ENCODE results near the gene FARS2. TPM values are rescaled to one million over a fixed set of nuclear protein-coding genes. Genes with fewer than 3 reads are reported as not detected.
"Not testable (repeated sequence)": the region's sequence is repeated elsewhere in the genome, so short reads cannot be mapped to it uniquely, and the experiment has no call there.

The FARS2 gene
- total RNA-seq, 1 donor from 2014 or later = 27.4 TPM

DNA sequence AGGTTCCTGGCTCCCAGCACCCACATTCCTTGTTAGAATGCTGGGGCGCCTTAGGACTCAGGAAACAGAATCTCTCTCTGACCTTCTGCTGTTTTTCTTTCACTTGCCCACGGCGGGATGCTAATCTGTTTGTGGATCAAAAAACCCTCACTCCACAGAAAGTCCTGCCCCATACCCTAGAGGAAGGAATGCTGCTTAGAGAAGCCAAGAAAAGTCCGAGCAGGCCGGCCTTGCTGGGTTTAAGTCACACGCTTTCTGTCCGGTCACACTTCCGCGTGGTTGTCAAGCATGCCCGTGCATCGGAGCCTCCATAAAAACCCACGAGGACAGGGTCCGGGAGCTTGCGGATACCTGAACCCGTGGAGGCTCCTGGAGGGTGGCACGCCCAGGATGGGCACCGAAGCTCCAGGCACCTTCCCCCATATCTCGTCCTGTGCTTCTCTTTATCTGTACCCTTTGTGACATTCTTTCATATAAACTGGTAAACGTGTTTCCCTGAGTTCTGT, 522.3 kb downstream of the FARS2 start:
- no peak for DNase-seq (ENCODE audit: low spot score)

DNA sequence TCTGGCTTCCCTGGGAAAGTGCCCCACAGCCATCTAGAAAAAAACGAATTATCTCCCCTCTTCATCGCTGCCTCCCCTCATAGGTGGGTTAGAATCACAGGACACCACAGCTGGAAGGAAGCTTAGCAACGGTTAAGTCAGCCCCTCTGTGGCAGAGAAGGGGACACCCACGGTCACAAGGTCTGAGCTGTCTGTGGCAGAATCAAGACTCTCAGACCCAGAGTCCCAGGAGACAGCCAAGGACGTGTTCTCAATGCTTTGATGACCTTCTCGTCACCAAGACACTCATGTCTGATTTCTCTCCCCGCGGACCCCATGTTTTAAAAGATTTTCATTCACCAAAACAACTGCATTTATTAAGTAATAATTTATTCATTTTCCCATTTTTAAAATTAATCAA, 523.9 kb downstream of the FARS2 start:
- no peak for DNase-seq (ENCODE audit: low spot score)

DNA sequence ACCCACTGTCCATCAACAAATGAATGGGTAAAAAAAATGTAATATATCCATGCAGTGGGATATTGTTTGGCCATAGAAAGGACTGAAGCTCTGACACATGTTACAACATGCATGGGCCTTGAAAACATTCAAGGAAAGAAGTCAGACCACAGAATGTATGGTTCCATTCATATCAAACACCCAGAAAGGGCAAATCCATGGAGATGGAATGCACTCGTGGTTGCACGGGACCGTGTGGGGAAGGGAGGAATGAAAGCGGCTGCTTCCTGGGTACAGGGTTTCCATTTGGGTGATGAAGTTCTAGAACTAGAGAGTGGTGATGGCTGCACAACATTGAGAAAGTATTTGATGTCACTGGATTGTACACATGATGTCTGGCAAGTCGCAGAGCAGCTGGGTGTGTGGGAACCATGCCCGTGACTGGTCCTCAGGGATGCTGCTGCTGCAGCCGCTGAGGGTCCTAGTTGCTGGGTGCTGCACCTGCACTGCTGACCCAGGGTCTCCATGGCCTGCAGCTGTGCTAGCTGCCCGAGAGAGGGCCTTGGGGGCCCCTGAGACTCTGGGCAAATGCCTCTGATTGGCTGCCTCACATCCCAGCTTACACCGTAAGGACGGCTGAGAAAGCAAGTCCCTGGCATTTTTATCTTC, 525.1 kb downstream of the FARS2 start:
- DNase-seq (ENCODE audit: low spot score) = no peak

DNA sequence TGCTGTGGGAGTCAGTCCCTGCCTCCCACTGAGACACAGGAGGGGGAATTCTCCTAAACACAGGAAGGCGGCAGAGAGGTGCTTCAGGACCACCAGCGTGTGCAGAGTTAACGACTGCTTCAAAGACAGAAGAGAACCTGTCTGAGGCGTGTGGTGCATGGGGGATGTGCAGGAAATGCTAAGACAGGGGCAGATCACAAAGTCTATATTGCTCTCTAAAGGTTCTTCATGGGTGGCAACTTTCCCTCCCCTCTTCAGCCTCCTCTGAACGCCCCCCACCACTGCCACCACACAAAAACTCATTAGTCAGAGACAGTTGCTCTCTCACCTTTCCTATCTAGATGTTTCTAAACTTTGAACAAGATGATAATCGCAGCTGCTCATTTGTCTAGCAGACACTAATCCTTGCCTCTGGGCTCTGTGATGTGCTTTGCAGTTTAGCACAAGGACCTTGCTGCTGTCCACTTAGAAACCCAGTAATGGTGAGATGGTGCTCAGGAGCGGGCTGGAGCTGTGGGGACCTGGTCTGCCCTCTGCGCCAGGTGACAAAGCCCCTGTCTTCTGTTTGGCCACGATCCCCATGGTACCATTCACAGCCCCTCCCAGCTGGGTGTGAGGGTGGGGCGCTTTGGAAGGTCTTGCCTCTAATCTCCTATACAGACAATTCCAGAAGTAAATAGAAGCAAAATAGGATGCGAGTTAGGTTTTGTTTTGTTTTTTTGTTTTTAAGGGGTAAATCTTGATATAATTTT, 525.8 kb downstream of the FARS2 start:
- no peak for DNase-seq (ENCODE audit: low spot score)

DNA sequence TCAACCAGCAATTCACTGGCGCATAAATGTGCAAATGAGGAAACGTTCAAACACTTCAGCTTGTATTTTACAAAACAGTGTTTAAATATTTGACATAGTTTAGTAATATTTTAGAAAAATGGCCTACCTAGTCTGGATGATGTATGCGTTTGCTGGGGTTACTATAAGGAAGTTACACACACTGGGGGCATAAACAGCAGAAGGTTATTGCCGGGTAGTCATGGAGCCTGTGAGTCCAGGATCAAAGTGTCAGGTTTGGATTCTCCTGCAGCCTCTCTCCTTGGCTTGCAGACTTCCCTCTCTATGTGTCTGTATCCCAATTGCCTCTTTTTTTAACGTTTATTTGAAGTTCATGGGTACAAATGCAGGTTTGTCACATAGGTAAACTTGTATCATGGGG, 528.1 kb downstream of the FARS2 start:
- not testable (repeated sequence) for DNase-seq (ENCODE audit: low spot score)

DNA sequence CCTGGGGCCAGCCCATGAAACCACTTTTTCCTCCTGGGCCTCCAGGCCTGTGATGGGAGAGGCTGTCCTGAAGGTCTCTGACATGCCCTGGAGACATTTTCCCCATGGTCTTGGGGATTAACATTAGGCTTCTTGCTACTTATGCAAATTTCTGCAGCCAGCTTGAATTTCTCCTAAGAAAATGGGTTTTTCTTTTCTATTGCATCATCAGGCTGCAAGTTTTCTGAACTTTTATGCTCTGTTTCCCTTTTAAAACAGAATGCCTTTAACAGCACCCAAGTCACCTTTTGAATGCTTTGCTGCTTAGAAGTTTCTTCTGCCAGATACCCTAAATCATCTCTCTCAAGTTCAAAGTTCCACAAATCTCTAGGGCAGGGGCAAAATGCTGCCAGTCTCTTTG, 535.2 kb downstream of the FARS2 start:
- DNase-seq (ENCODE audit: low spot score) = not testable (repeated sequence)

DNA sequence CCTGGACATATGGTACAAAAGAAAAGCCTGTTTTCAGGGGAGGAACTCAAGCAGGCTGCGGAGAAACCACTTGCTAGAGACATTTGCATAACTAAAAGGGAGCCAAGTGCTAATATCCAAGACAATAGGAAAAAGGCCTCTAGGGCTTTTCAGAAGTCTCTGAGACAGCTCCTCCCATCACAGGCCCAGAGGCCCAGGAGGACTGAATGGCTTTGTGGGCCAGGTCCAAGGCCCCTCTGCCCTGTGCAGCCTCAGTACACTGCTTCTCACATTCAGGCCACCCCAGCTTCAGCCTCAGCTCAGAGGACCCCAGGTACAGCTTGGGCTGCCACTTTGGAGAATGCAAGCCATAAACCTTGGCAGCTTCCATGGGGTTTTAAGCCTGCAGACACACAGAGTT, 545.1 kb downstream of the FARS2 start:
- DNase-seq (ENCODE audit: low spot score) = not testable (repeated sequence)

DNA sequence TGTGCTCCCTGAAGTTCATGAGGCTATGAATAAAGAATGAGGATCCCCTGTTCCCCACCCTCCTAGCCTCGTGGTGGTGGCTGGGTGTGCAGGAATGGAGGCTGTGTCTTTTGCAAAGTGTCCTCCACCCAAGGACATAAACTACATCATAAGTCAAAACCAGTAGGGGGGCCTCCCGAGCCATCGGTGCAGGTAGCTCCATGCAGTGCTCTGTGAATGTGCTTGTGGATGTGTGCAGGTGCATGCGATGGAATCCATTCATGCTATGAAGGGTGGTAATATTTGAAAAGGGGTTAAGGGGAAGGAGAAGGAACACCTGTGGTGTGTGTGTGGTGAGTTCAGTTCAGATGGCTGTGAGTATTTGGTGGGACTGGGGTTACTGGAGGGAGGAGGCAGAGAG, 548.1 kb downstream of the FARS2 start:
- no peak for DNase-seq (ENCODE audit: low spot score)

DNA sequence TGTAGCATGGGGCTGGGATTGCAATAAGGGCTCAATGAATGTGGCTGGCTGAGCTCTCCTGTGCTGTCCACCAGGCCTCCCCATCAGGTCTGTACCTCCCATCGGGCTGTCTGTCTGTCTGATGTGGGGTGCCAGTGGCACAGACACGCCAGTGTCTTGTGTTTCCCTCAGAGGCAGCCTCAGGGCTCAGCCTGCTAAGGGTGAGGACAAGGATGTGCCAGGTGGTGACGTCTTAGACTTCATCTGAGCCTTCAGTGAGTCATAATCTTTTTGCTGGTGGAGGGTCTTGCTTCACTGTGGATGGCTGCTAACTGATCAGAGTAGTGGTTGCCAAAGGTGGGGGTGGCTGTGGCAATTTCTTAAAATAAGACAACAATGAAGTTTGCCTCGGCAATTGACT, 550.7 kb downstream of the FARS2 start:
- no peak for DNase-seq (ENCODE audit: low spot score)

DNA sequence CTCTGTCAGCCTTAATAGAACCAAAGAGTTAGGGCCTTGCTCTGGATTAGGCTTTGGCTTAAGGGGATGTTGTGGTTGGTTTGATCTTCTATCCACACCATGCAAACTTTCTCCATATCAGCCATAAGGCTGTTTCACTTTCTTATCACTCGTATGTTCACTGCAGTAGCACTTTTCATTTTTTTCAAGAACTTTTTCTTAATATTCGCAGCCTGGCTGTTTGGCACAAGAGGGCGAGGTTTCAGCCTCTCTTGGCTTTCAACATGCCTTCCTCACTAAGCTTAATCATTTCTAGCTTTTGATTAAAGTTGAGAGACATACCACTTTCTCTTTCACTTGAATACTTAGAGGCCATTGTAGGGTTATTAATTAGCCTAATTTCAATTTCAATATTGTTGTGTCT, 552.3 kb downstream of the FARS2 start:
- DNase-seq (ENCODE audit: low spot score) = no peak

DNA sequence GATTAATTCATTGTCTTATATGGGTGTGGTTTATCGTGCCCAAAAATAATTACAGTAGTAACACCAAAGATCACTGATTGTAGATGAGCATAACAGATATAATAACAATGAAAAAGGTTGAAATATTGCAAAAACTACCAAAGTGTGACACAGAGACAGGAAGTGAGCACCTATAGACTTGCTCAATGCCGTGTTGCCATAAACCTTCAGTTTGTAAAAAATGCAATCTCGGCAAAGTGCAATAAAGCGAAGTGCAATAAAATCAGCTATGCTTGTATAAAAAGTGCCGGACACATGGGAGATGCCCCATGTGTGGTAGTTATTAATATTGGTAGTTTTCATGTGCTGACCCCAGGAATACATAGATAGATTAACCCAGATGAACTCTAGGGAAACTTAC, 552.8 kb downstream of the FARS2 start:
- no peak for DNase-seq (ENCODE audit: low spot score)

DNA sequence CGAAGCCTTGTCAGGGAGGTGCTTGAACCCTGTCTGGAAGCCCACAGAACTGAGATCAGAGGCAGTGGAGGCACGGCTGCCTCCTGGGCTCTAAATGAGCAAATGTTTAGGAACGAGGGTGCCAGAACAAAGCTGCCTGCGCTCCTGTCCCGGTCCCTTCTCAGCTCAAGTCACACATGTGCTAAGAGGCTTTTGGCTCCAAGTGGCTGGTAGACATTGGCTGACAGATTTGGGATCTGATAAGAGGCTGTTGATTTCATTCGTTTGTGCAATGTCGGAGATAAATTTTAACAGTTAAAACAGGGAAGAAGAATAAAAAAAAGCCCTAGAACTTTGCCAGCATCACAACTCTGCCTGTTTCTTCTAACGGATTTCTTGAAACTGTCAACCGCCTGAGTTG, 553.6 kb downstream of the FARS2 start:
- no peak for DNase-seq (ENCODE audit: low spot score)

DNA sequence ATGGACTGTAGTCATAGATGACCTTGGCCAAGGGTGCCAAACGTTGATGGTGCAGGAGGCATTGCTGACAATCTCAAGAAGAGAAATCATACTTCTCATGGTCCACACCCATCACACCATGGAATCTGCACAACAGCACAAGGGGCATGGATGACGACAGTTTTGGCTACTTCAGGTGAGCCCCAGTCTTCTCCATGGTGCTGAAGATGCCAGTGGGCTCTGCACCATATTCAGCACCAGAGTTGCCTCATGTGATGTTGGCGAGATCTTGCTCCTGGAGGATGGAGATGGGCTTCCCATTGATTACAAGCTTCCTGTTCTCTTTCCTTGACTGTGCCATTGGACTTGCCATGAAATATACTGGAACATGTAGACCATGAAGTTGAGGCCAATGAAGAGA, 556.6 kb downstream of the FARS2 start:
- DNase-seq (ENCODE audit: low spot score) = no peak

DNA sequence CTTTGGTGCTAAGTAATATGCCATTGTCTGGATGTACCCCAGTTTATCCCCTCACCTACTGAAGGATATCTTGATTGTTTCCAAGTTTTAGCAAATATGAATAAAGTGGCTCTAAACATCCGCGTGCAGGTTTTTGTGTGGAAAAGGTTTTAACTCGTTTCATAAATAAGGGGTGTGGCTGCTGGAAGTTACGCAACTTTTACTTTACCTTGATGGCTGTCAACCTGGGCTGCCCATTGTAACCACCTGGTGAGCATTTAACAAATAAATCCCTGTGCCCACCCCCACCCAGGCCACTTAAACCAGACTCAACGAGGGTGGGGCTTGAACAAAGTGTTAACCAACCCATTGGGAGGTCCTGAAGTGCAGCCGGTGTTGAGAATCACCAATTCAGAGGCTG, 557.6 kb downstream of the FARS2 start:
- no peak for DNase-seq (ENCODE audit: low spot score)

Other genes starting within 250 kb of the FARS2 start
- gene PPP1R3G, start 176.2 kb upstream of the FARS2 start, total RNA-seq = 2.9 TPM
- gene LYRM4, start 563 bp upstream of the FARS2 start, total RNA-seq = 33.5 TPM